GM21717 (cell line): ENCODE measurements around the gene PCYT1B.
"Not testable (repeated sequence)": the region's sequence is repeated elsewhere in the genome, so short reads cannot be mapped to it uniquely, and the experiment has no call there.

ENCODE experiments used
- ATAC-seq: cut with Tn5 transposase; IDR thresholded peaks from one replicate; pipeline ENCODE4 v1.9.1; 2021; ENCODE audit warnings: mild to moderate bottlenecking, moderate library complexity; ENCODE audit not compliant: unreplicated experiment

PCYT1B gene

DNA sequence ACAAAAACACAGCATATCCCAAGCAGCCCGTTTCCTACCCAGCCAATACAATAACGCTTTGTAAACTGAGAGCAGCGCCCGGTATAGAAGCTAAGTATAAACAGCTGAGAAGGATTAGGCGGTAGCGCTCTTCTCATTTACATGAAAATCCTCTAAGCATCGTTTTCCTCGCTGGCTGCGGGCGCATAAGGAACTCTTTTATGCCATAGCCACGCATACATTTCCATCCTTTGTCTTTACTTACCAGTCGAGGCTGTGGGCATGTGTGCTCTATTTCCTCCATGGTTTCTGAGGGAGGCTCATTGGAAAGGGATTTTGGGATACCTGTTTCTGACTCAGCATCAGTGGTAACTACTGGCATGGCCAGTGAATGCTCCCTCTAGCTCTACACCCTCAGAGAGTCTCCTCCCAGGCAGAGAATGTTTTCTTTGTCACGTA, 383 bp downstream of the PCYT1B start:
- ATAC-seq, result peak; percentile 15

DNA sequence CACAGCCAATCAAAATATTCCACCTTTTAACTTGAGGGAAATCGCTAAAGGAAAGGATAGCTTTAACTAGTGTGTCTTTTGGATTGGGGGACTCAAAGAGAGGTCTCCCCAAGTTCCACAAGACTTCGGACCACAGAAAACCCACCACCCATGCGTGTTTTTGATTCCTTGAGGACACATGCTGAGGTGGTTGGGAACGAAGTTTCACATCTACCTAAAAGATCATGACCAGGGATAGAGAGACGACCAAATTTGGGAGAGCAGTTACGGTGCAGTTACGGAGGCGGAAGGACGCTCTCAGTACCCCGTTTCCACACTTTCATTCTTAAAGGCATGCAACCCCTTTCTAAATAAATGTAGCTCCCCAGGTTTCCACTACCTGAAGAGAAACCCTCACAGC, 1.1 kb downstream of the PCYT1B start:
- ATAC-seq, result no peak

DNA sequence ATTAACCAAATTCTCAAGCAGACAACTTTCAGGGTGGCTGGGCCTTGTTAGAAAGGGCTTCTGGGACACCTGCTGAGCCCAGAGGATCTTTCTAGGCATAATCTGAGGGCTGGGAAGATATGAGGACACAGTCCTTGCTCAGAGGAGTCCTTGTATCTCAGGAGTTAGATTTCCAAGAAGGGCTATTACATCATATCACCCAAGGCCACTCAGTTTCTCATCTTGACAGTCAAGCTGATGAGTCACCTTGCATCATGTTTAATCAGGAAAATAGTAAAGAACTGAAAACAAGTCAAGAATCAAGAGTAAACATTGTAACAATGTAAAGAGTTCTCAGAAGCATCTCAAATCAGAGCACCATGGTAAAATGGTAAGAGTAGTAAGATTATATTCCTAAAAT, 4.0 kb downstream of the PCYT1B start:
- ATAC-seq, result no peak

DNA sequence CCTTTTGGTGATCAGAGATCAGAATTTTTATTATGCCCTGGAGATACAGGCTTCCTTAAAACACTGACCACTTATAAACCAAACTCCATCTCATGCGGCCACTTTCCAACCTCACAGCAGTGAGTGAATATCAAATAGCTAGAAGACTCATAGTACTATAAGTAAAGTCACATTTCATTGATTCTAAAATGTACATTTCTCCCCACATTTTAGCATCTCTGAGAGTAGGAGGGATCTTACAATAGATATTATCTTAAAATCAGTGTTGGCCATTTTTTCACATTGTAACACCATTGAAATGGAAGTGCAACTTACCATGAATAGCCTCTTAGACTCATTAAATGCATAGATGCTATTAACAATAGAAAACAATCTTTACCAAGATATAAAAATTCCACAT, 17.4 kb downstream of the PCYT1B start:
- no peak for ATAC-seq

DNA sequence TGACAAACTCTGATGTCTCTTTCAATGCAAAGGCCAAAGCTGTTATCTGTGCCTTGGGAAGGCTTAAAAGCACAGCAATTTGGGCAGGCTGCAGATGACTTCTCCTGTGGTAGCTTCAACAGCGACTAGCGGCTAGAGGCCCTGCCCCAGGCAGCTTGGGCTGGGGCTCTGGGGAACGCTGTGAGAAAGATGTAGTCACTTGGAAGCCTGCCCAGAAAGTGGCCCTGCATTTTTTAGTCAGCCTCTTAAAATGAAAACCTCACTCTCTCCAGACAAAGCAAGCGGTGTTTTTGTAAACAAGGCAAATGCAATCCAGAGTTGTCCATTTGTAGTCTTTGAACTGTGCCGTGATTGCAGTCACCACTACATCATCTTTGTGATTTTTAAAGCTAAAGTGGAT, 27.5 kb downstream of the PCYT1B start:
- ATAC-seq, result no peak

DNA sequence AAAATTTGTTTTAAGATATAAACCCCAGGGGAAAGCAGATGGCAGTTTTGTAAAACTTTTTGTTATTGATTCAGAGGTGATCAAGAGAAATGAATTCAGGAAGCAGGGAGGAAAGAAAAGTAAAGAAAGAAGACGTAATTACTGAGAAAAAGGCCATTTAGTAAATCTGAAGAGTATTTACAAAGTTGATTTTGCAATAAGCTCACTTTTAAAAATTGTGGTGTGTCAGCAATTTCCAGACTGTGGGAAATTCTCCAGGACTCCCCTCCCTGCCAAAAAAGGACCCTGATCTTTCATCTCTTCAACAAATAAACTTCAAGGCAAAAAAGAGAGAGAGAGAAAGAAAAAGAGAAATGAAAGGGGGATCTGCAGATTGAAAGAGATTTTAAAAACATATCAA, 36.6 kb downstream of the PCYT1B start:
- ATAC-seq, result no peak

DNA sequence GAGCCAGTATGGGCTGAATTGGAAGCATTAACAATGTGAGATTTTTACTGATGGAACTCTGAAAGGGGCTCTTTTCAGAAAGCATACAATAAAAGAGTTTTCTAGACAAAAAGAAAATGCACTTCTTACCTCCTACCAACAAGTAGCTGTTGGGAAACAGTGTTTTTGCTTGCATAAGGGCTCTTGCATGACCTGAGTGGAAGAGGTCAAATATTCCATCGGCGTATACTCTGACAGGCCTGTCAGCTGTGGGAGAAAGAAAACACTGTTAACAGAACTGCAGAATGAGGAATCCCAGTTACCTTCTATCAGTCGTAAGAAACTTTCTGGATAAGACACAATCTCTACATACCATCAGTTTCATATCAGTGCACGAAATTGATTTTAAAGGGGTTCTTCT, 39.5 kb downstream of the PCYT1B start:
- no peak for ATAC-seq

DNA sequence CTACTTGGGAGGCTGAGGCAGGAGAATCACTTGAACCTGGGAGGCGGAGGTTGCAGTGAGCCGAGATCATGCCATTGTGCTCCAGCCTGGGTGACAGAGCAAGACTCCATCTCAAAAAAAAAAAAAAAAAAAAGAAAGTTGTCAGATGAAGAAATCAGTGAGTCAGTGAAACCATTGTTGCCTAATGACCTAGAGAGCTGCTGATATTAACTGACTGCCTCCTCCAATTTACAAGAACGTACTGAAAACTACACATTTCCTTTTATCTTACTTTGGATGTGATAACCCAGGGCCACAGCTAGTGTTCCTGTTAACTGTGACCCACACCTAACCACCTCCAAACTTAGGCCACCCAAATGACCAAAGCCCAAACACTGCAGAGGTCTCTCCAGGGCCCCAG, 41.2 kb downstream of the PCYT1B start:
- not testable (repeated sequence) for ATAC-seq

DNA sequence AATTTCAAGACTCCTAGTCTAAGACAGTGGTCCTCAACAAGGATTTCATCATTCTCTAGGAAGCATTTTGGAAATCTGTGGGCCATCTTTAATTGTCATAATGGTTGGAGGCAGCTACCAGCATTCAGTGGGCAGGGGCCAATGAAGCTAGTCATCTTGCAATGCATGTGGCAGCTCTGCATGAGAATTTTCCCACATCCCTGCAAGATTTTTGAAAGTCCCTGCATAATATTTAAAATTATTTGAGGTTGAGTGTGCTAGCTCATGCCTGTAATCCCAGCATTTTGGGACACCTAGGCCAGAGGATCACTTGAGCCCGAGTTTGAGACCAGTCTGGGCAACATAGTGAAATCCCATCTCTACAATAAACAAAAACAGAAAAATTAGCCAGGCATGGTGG, 44.0 kb downstream of the PCYT1B start:
- no peak for ATAC-seq

DNA sequence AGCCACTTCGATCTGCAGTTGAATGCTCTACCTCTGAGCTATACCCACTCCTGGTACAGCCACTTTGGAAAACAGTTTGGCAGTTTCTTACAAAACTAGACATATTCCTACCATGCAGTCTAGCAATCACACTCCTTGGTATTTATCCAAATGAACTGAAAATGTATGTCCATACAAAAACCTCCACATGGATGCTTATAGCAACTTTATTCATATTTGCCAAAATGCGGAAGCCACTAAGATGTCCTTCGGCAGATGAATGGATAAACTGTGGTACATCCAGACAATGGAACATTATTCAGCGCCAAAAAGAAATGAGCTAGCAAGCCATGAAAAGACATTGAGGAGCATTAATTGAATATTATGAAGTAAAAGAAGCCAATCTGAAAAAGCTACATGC, 45.3 kb downstream of the PCYT1B start:
- ATAC-seq, result no peak

DNA sequence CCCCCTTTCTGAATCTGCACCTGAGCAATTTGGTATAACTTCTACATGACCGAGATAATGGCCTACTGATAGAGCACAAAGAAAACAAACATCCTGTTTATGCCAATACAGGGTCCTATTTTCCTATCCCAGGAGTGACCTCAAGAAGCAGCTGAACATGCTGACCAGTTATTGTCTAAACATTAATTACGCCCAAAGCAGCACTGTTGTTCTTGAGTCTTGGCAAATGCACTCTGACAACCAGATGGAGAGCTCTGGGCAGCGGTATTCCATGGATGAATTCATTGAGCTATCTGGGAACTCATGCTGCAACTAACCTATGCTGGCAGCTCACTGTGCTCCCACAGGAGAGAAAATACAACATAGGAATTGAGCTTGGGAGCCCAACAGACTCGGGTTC, 52.6 kb downstream of the PCYT1B start:
- no peak for ATAC-seq

DNA sequence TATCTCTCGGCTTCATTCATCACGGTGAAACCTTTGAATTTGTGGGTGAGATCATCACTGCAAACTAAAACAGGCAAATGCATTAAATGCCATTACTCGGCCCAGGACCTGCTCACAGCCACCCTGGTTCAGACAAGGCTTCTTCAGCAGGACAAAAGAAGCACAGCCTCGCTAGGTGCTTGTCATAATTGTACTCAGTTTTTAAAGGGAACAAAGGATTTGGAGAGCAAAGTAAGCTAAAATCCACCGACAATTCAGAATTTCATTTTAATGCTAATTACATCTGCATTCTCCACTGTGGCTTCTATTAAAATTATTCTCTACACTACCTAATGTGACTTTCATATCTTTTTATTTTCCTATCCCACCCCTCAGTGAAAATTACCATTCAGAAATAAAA, 57.0 kb downstream of the PCYT1B start:
- ATAC-seq, result no peak

DNA sequence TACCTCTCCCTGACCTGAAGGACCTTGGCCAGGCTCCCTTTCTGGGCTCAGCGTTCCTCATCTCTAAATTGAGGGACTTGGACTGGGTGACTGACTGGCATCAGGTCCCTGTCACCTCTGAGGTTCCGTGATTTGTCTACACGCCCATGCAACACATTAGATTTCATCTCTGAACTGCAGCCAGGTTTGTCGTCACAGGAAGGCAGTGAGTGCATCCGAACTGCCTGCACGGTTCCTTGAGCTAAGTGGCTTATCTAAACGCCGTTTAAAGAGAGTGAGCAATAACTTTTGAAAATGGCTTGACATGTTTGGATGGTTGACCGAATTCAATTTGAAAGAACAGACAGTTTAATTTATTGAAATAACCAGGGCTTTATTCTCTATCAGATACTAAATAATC, 70.1 kb downstream of the PCYT1B start:
- no peak for ATAC-seq

DNA sequence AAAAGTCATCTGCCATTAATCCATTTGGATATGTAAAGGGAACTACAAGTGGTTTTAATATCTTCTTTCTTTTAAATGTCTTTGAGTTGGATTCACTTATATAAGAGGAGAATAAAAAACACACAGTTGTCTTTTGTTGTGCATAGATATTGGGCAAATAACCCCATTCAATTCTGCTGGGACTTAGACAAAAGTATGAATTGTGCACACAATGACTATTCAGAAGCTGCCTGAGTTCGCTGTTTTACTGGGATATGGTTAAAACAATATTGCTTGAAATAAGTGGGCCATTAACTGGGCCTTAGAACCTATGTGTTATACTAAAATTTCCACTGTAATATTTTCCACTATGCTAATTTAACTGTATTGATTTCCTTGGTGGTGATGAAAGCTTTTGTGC, 71.7 kb downstream of the PCYT1B start:
- no peak for ATAC-seq

DNA sequence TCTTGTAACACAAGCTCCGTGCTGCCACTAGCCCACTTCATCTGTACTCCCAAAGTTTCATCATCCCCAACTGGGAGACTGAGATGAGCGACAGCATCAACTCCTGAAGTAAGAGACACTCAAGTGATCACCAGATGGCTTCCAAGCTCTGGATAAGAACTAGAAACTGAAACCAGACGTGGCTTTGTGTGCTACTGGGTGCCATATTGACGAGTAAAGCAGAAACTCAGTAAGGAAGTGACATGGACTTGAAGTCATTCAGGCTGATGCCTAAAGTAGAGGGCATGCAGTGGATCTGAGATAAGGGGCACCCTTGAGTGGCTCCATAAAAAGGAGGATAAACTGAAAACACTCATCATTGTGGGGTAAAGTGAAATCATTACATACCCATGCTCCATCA, 72.4 kb downstream of the PCYT1B start:
- ATAC-seq, result no peak

DNA sequence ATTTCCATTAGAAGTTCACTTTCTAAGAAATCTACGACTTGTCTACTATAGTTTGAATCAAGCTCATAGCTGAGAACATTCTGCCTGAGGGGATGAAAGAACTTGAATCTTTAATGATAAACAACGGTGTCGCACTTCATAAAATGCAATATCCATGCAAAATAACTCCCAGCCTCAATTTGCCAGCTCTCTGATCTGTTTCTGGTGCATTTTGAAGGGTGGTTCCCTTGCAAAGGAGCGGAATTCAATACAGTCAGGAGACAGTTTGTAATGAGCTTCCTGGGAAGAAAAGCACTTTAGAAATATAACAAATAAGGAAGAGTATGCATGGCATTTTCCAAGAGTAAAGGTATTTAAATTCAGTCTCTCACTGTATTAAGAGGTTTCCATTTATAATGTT, 80.0 kb downstream of the PCYT1B start:
- ATAC-seq, result no peak

DNA sequence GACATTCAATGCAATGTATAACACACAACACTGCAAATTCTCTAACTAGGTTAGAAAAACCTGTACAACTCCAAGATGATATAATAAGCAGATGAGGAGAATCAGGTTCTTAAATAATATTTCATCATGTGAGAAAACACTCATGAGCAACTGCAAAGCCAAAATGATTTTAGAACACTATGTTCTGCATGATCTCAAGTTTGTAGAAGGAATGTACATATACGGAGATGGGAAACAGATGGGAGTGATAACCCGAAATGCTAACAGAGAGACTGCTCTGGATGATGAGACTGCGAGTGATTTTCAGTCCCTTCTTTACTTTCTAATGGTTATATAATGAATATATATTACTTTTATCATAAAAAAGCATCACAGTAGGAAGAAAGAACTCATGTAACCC, 80.9 kb downstream of the PCYT1B start:
- ATAC-seq, result no peak

DNA sequence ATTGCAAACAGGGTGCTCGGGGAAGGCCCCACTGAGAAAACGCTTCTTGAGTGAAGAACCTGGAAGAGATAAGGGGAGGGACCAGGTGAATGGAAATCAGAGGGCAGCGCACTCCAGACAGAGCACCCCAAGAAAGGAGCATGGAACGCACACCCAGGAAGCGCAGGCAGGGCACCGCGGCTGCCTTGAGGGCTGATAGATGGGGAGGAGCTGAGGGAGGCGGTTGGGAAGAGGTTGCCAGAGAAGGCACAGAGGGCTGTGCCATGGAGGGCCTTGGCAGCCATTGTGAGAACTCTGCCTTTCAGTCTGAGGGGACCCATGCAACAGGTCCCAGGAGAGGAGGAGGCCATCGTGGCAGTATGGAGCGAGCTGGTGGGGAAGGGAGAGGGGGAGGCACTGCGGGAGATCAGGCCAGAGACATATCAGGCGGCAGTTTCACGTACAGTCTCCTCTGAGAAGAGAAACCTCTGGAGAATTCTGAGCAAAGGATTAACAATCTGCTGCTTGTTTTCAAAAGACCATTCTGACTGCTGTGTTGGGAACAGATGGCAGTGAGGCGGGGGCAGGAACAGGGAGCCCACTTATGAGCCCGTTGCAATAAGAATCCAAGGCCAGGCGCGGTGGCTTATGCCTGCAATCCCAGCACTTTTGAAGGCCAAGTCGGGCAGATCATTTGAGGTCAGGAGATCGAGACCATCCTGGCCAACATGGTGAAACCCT, 83.7 kb downstream of the PCYT1B start:
- no peak for ATAC-seq

DNA sequence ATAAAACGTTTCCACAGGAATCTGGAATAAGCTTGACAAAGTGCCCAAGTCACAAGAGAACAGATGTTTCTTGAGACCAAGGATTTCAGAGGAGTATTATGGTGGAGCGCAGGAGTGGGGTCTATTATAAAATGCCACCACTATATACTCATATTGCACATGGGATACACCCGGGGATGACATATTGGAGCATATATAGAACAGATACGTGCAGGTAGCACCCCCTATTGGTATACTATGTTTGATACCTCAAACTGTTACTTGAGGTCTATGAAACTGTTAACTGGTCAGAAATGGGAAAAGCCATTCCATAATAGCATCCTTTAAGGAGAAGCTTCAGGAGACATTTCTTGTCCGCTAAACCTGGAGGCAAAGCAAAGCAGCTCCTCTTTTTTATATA, 86.0 kb downstream of the PCYT1B start:
- no peak for ATAC-seq

DNA sequence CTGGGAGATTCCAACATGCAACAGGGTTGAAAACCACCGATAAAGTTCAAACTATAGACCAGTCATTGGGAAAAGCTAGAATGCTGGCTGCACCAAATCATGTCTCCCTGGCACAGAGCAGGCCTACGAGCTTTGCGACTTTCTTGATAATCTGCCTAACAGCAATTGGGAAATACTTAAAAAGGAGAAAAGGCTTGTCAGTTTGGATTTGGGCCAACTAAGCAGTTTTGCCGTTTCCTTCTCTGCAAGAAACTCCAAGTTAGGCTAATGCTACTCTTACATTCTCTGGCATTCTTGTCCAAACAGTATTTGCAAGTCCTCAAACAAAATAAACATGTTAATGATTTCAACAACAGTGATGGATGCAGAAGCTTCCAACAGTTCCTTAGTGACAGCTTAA, 94.1 kb downstream of the PCYT1B start:
- no peak for ATAC-seq

DNA sequence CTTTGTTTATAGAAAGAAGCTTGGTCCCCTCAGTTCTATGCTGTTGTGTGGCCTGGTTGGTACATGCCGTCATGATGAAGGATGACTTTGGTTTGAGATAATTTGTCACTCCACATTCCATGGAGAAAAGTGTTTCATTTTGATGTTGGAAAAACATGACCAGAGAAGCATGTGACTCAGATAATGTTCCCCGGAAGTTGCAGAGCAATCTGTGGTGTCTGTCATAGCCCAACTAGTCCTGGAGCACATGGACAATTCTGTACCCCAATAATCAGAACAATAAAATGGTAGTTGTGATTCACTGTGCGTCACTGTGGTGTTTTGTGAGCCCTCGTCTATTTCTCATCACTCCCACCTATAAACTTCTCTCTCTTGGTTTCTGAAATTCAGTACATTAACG, 97.0 kb downstream of the PCYT1B start:
- no peak for ATAC-seq

DNA sequence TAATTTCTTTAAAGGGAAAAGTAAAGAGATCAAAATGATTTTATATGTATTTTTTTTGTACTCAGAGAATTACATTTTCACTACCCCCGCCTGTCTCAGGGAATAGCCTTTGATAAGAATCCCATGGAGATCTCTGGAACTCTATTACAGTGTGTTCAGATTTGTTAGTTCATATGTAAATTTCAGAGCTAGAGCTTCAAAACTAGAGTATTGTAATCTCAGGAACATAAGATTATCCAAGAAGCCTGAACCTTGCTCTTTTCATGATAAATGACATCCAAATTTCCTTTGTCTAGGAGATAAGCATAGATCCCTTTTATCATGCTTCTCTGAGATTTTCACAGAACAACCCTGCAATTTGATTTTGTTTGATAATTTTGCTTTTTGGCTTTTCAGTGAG, 99.2 kb downstream of the PCYT1B start:
- no peak for ATAC-seq

DNA sequence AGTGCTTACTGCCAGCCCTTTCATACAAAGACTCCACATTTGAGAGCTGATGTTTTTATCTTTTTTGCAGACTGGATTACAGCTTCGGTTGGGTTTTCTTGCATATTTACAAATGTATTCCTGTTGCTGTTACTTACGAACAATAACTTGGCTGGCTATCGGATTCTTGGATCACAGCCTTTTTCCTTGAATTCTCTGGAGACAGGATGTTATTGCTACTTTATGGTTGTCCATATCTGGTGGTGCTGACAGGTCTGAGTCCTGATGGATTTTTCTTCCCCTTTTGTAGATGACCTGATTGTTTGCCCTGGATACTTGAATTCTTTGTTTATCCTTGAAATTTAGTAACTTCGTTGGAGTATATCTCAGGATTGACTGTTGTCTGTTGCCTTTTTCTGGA, 104.4 kb downstream of the PCYT1B start:
- no peak for ATAC-seq
